H1 (cell line): ENCODE measurements around the gene THEM5. TPM values are rescaled to one million over a fixed set of nuclear protein-coding genes. Genes with fewer than 3 reads are reported as not detected.

Experiments used
- CTCF ChIA-PET: fragments of 300-600 bp; sonication (Branson Sonifier 250); formaldehyde crosslinking; loops from one replicate; lab custom pipeline; 2021; ENCODE audit not compliant: partially characterized antibody; lab: Charles Lee
- POLR2A ChIA-PET: fragments of 300-600 bp; sonication (Branson Sonifier 250); formaldehyde crosslinking; loops from one replicate; lab custom pipeline; 2021; ENCODE audit warnings: inconsistent platforms; ENCODE audit not compliant: partially characterized antibody; lab: Charles Lee
- DNase-seq, 2 experiments: peaks; one replicate each; pipeline versions ENCODE4 v3.0.0 to v3.0.0-alpha.2; 2010 to 2022; ENCODE audit warnings: low spot score in 2 of 2, low read depth in 1 of 2, mixed read lengths in 1 of 2
- FAIRE-seq: peaks from 2 replicates; lab custom pipeline; 2011; peaks lifted over from hg19 to GRCh38; lab: Jason Lieb, UNC
- H2AFZ ChIP-seq: 2 replicates; pipeline ENCODE4 v1.8.1; 2012; ENCODE audit warnings: low read length, inconsistent platforms
- H2AK5ac ChIP-seq: 2 replicates; pipeline ENCODE4 v1.6.1; 2013; ENCODE audit warnings: low read depth, low read length
- H2BK120ac ChIP-seq: replicated peaks from 2 replicates; pipeline ENCODE3; 2013; ENCODE audit warnings: low read depth, low read length, inconsistent platforms
- H2BK12ac ChIP-seq: 2 replicates; pipeline ENCODE4 v1.6.1; 2013; ENCODE audit warnings: low read depth, low read length
- H2BK15ac ChIP-seq: 2 replicates; pipeline ENCODE4 v1.6.1; 2013; ENCODE audit warnings: low read length
- H2BK20ac ChIP-seq: 2 replicates; pipeline ENCODE4 v1.6.1; 2013; ENCODE audit warnings: low read length
- H2BK5ac ChIP-seq: 2 replicates; pipeline ENCODE4 v1.6.1; 2013; ENCODE audit warnings: low read depth, low read length
- H3K14ac ChIP-seq: 2 replicates; pipeline ENCODE4 v1.6.1; 2013; ENCODE audit warnings: inconsistent platforms; ENCODE audit not compliant: insufficient read length
- H3K18ac ChIP-seq: 2 replicates; pipeline ENCODE4 v1.6.1; 2013; ENCODE audit warnings: low read length; ENCODE audit errors: extremely low read depth
- H3K23ac ChIP-seq: 2 replicates; pipeline ENCODE4 v1.6.1; 2013; ENCODE audit warnings: inconsistent platforms; ENCODE audit not compliant: insufficient read length
- H3K23me2 ChIP-seq: 2 replicates; pipeline ENCODE4 v1.6.1; 2013; ENCODE audit warnings: low read depth, low read length
- H3K27ac ChIP-seq: 2 replicates; pipeline ENCODE4 v1.6.1; 2011; ENCODE audit warnings: low read depth, low read length, inconsistent platforms
- H3K27me3 ChIP-seq, 4 experiments: replicated peaks in 1 of 4; 1 replicate in 1 of 4; 2 replicates in 3 of 4; pipeline versions ENCODE4 v1.6.1 to v1.8.1; 2011 to 2013; ENCODE audit warnings: low read length in 3 of 4, mild to moderate bottlenecking in 3 of 4, inconsistent platforms in 2 of 4, mixed read lengths in 2 of 4, moderate library complexity in 1 of 4; ENCODE audit not compliant: control insufficient read depth in 3 of 4, insufficient read depth in 3 of 4; ENCODE audit errors: extremely low read depth in 1 of 4
- H3K36me3 ChIP-seq, 4 experiments: 2 replicates each; pipeline versions ENCODE4 v1.6.1 to v1.8.1; 2011 to 2013; ENCODE audit warnings: mild to moderate bottlenecking in 4 of 4, low read length in 3 of 4, moderate library complexity in 2 of 4, control low read depth in 1 of 4, inconsistent platforms in 1 of 4; ENCODE audit not compliant: insufficient read depth in 4 of 4, control insufficient read depth in 2 of 4
- H3K4ac ChIP-seq: replicated peaks from 2 replicates; pipeline ENCODE3; 2013; ENCODE audit warnings: low read length, low read depth, mixed read lengths, inconsistent platforms; ENCODE audit not compliant: insufficient read length
- H3K4me1 ChIP-seq, 4 experiments: replicated peaks in 1 of 4; 1 replicate in 1 of 4; 2 replicates in 3 of 4; pipeline versions ENCODE4 v1.6.1 to v1.8.1; 2011 to 2013; ENCODE audit warnings: low read length in 3 of 4, inconsistent platforms in 2 of 4, mixed read lengths in 1 of 4; ENCODE audit not compliant: insufficient read depth in 4 of 4, control insufficient read depth in 3 of 4
- H3K4me2 ChIP-seq, 2 experiments: 2 replicates each; pipeline versions ENCODE4 v1.6.1 to v1.8.1; 2011 to 2013; ENCODE audit warnings: low read depth in 2 of 2, low read length in 2 of 2, control low read depth in 1 of 2, inconsistent platforms in 1 of 2, mild to moderate bottlenecking in 1 of 2; ENCODE audit not compliant: insufficient read depth in 1 of 2
- H3K4me3 ChIP-seq, 4 experiments: fragments of 200-600, 300-600 bp in 1 of 4; sonication (generic), shearing (Covaris generic), sonication (Bioruptor Twin) in 1 of 4; 2 replicates each; pipeline versions ENCODE4 v1.5.1 to v1.8.1; 2011 to 2016; ENCODE audit warnings: low read length in 4 of 4, low read depth in 3 of 4, control low read depth in 2 of 4, inconsistent platforms in 2 of 4, mild to moderate bottlenecking in 2 of 4, mixed read lengths in 1 of 4, moderate library complexity in 1 of 4; ENCODE audit not compliant: insufficient read depth in 2 of 4; ENCODE audit errors: extremely low read depth in 1 of 4
- H3K56ac ChIP-seq: replicated peaks from 2 replicates; pipeline ENCODE3; 2013; ENCODE audit warnings: low read depth, mild to moderate bottlenecking, mixed read lengths, low read length, inconsistent platforms; ENCODE audit not compliant: insufficient read length
- H3K79me1 ChIP-seq: 2 replicates; pipeline ENCODE4 v1.6.1; 2013; ENCODE audit warnings: low read depth, low read length, control low read depth
- H3K79me2 ChIP-seq, 2 experiments: 2 replicates each; pipeline versions ENCODE4 v1.6.1 to v1.8.1; 2012 to 2013; ENCODE audit warnings: low read length in 2 of 2, mild to moderate bottlenecking in 2 of 2, inconsistent platforms in 1 of 2; ENCODE audit not compliant: insufficient read depth in 2 of 2, control insufficient read depth in 1 of 2
- H3K9ac ChIP-seq, 4 experiments: replicated peaks in 1 of 4; 1 replicate in 1 of 4; 2 replicates in 3 of 4; pipeline versions ENCODE4 v1.6.1 to v1.8.1; 2011 to 2013; ENCODE audit warnings: low read depth in 3 of 4, low read length in 3 of 4, control low read depth in 2 of 4, mild to moderate bottlenecking in 2 of 4, moderate library complexity in 2 of 4, inconsistent platforms in 1 of 4; ENCODE audit errors: extremely low read depth in 1 of 4
- H3K9me3 ChIP-seq, 2 experiments: 2 replicates each; pipeline versions ENCODE4 v1.6.1 to v1.8.1; 2012 to 2013; ENCODE audit warnings: mild to moderate bottlenecking in 2 of 2, moderate library complexity in 2 of 2, control low read depth in 1 of 2, inconsistent platforms in 1 of 2, low read depth in 1 of 2, low read length in 1 of 2, mixed read lengths in 1 of 2; ENCODE audit not compliant: insufficient read depth in 2 of 2
- H4K20me1 ChIP-seq, 2 experiments: replicated peaks in 1 of 2; 2 replicates each; pipeline versions ENCODE3 to v1.8.1; 2011 to 2013; ENCODE audit warnings: inconsistent platforms in 2 of 2, low read length in 2 of 2, mild to moderate bottlenecking in 1 of 2; ENCODE audit not compliant: insufficient read depth in 2 of 2, control insufficient read depth in 1 of 2
- H4K5ac ChIP-seq: 2 replicates; pipeline ENCODE4 v1.6.1; 2013; ENCODE audit warnings: low read length, low read depth, mixed read lengths, inconsistent platforms; ENCODE audit not compliant: insufficient read length
- H4K8ac ChIP-seq: 2 replicates; pipeline ENCODE4 v1.8.0; 2013; ENCODE audit warnings: mild to moderate bottlenecking, moderate library complexity, low read length, inconsistent platforms; ENCODE audit not compliant: insufficient read depth; ENCODE audit errors: extremely low read depth
- H4K91ac ChIP-seq: replicated peaks from 2 replicates; pipeline ENCODE3; 2013; ENCODE audit warnings: low read length, mixed read lengths, inconsistent platforms; ENCODE audit not compliant: insufficient read length
- CBX5 ChIP-seq: fragments of 300-800, 300-1000 bp; sonication (generic); IDR thresholded peaks from 2 replicates; pipeline ENCODE4 v1.7.1; 2016; ENCODE audit warnings: antibody characterized with exemption, low read length, low read depth
- CBX8 ChIP-seq: fragments of 300-800, 300-1000 bp; sonication (generic); IDR thresholded peaks from 2 replicates; pipeline ENCODE4 v1.7.1; 2016; ENCODE audit warnings: low read depth, low read length, borderline replicate concordance
- E2F6 ChIP-seq: IDR thresholded peaks from 2 replicates; pipeline ENCODE4 v1.6.1; 2012; ENCODE audit warnings: inconsistent platforms
- RAD21 ChIP-seq, 2 experiments: IDR thresholded peaks in 1 of 2; conservative IDR thresholded peaks in 1 of 2; 2 replicates each; pipeline ENCODE4 v1.6.1; 2011; ENCODE audit warnings: low read depth in 2 of 2, low read length in 2 of 2, improper control_type of control experiment in 1 of 2, inconsistent platforms in 1 of 2, mild to moderate bottlenecking in 1 of 2, moderate library complexity in 1 of 2
- SP1 ChIP-seq: IDR thresholded peaks from 2 replicates; pipeline ENCODE4 v1.6.1; 2011; ENCODE audit warnings: low read depth, low read length
- WGBS, 2 experiments: shearing (Covaris generic) in 1 of 2; methylation state at CpG; one replicate each; pipeline versions ENCODE4 v1.1.6 to v1.1.7; 2013 to 2015; ENCODE audit warnings: low lambda C conversion rate in 2 of 2, mixed read lengths in 2 of 2, inconsistent platforms in 1 of 2, low coverage in 1 of 2, missing lambda C conversion rate in 1 of 2; ENCODE audit not compliant: insufficient replicate concordance in 2 of 2, insufficient coverage in 1 of 2, insufficient read length in 1 of 2; ENCODE audit errors: extremely low coverage in 1 of 2, missing lambda C conversion rate in 1 of 2; 5-methylcytosine and 5-hydroxymethylcytosine counted together
- polyA plus RNA-seq, 7 experiments: library from polyadenylated mRNA; depleted of rRNA in 3 of 7; stranded (reverse) in 5 of 7; unstranded in 2 of 7; fragments of >200 nt in 5 of 7; fragments of 200-250 nt in 2 of 7; gene quantifications; 1 replicate in 5 of 7; 2 replicates in 1 of 7; 4 replicates in 1 of 7; pipeline versions ENCODE4 v1.2.1 to v1.2.3, GENCODE V29; 2011 to 2013; ENCODE audit warnings: missing spikeins in 2 of 7, mixed read lengths in 2 of 7
- total RNA-seq: library from RNA; stranded (reverse); fragmentation: NEBNext Ultra II Directional; extraction: Animal tissue kit (Norgen Biotek cat#: 25700); gene quantifications from 2 replicates; pipeline ENCODE4 v1.2.1, GENCODE V29; 2021

THEM5 gene
- total and polyA plus RNA-seq, 2 of the 8 experiments (the other 6 are each of a cell fraction or from before 2014, with no cell fraction given) = not detected

GRCh38 chr1:151802372-151802771 lies 51.1 kb downstream of the THEM5 start:
- no peak overlapping the region for H3K14ac ChIP-seq
- no peaks in the 10 kb centered on the region for H3K23me2 ChIP-seq
- H2BK5ac ChIP-seq = no peak overlapping the region
- H3K18ac ChIP-seq = no peak overlapping the region
- H4K8ac ChIP-seq = no peak overlapping the region
- H3K79me2 ChIP-seq = no peaks in the 10 kb centered on the region
- DNase-seq (no peak), FAIRE-seq (no peak)
- H4K20me1 ChIP-seq = no peaks in the 10 kb centered on the region
- TF ChIP-seq CBX8 (no peak), SP1 (no peak), RAD21 (IDR thresholded peaks at IDR 0.05 in 1 of 2, conservative IDR thresholded peaks at IDR 0.05 in 1 of 2; ENCODE audit: low read depth in 2 of 2, low read length in 2 of 2) (no peak), CBX5 (no peak), E2F6 (no peak)
- H3K9ac ChIP-seq = no peak overlapping the region
- no peak overlapping the region for H2BK12ac ChIP-seq
- ChIA-PET POLR2A (interaction anchor here (1.4 to 3.2 kb wide), 2 partner anchors 11 to 39 kb away, joined by 3 to 9 read pairs; partner anchors contain the start of gene MRPL9), CTCF (interaction anchor here (0.6 to 2.4 kb wide), 5 partner anchors 9 to 1679 kb away, joined by 3 to 9 read pairs (median 7); partner anchors contain the start of gene TDRKH)
- no peak overlapping the region for H4K91ac ChIP-seq
- H3K23ac ChIP-seq = no peak overlapping the region
- H4K5ac ChIP-seq = no peak overlapping the region
- no peaks in the 10 kb centered on the region for H3K36me3 ChIP-seq
- H2AFZ ChIP-seq = no peak overlapping the region
- no peak overlapping the region for H2BK15ac ChIP-seq
- H3K79me1 ChIP-seq = no peaks in the 10 kb centered on the region
- 83% methylated on average over 4 of the region's 5 CpGs; no CpG with 5 or more reads in 1 of the 2 experiments for WGBS, 2 experiments
- no peak overlapping the region for H3K4ac ChIP-seq
- peaks cover 0 to 3% (median 1%) of the 10 kb centered on the region in 4 experiments; a peak in 1 of 7 replicates for H3K27me3 ChIP-seq
- H2BK120ac ChIP-seq = no peak overlapping the region
- no peak overlapping the region for H3K27ac ChIP-seq
- H3K9me3 ChIP-seq = no peaks in the 10 kb centered on the region
- no peaks in the 10 kb centered on the region; a peak in 1 of 7 replicates for H3K4me1 ChIP-seq
- H3K4me3 ChIP-seq = no peak overlapping the region
- no peak overlapping the region for H2AK5ac ChIP-seq
- no peak overlapping the region for H3K4me2 ChIP-seq
- no peak overlapping the region for H2BK20ac ChIP-seq
- no peak overlapping the region for H3K56ac ChIP-seq
